ENCODE data around the gene MAPK8IP3.

GRCh38 chr16:1744338-1744840 is 38.4 kb downstream of the MAPK8IP3 start:
- TF ChIP-seq EZH2 (optimal IDR thresholded peaks at IDR 0.05; ENCODE audit: low read depth, low read length) (no peak), CTCF (IDR thresholded peaks at IDR 0.05; ENCODE audit: low read length) (no peak), EZH2phosphoT487 (IDR thresholded peaks at IDR 0.05; ENCODE audit: low read length) (no peak)
